ENCODE results near the gene FCMR.

FCMR gene

DNA sequence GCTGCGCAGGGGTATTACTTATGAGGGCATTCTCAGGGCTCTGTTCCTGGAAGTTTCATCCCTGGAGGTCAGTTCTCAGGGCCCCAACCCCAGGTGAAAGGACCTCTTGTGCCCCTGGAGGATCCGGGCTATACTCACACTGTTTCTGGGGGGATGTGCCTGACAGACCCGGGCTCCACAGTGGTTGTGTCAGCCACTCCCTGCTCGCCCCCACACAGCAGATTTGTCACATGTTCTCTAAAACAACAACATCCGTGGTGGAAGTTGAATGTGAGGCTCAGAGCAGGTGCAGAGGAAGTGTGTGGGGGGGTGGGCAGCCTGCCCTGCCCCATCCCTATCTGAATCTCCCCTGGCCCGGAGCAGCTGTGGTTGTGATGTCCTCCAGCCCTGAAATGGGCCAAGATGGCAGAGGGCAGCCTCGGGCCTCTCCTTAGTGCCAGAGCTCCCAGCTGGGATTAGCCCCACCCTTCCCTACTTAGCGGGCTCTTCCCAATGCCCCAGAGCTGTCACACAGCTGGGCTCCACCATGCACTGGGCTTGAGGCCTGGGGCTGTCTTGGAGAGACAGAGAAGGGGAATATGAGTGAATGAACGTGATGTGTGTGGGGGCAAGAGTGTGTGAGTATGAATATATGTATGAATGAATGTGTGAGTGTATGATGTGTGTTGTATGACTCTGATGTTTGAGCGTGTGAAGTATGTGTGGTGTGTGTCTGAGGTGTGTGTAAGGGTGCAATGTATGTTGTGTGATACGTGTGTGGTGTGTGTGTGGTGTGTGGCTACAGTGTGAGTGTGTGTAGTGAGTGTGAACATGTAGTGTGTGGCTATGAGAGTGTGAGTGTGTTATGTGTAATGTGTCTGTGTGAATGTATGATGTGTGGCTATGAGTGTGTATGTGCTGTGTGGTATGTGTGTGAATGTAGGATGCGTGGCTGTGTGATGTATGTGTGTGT lies 1.5 kb upstream of the FCMR start:
- DNase-seq = peak in 2 of 3 donors; percentile 48 to 49

DNA sequence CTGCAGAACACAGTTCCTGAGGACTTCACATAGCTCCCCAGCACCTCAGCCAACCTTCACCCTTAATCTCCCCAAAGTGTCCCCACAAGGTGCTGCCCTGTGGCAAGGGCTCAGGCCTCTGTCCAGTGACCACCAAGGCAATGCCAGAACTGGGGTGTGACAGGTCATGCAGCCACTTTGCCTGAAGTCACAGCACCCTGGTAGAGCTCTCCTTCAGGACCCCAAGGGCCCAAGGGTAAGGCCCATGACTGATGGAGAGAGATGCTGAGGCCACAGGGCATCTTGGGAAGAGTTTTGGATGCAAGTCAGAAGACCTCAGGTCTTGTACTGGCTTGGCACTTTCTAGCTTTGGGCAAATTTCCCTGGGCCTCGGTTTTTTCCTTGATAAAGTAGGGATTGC lies 783 bp upstream of the FCMR start:
- no peak for DNase-seq

DNA sequence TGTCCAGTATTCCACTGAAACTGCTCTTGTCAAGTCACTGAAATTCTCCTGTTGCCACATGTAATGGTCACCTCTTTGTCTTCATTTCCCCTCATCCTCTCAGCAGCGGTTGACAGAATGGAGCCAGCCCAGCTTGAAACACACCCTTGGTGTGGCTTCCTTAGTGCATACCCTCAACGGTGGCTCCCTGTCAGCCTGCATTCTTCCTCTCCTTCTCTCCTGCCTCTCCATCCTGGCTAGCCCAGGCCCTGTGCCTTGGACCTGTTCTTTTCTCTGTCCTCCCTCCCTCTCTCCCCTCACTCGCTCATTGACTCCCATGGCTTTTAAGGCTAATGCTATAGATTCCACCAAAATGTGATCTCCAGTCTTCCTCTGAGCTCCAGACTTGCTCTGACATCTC lies 3.7 kb downstream of the FCMR start:
- no peak for DNase-seq

DNA sequence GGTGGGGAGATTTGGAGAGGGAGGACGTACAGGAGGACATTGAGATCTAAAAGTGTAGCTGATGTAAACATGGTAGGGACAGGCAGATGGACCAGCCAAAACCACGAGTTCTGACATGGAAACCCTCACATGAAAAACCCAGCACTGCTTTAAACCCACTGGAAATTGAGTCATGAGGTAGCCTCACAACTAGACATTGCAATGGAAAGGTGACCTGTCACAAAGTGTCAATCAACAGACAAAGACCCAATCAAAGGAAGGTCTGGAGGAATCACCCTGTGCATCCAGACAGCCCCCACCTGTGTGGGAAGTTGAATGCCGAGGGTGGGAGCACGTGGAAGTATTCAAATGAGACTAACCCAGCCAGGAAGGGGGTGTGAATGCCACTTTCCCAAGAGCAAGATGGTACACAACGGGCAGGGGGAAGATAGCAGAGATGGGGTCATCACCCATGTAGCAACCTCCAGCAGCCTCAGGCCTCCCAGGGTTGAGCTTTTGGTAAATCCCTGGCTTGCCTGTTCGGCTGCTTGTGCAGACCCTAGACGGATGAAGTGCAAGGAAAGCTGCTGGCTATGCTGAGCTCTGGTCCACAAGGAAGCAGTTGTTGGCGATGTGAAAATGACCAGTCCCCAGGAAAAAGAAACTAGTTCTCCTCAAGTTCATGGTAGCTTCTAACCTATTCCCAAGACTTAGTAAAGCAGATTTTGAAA lies 5.6 kb downstream of the FCMR start:
- no peak for DNase-seq

DNA sequence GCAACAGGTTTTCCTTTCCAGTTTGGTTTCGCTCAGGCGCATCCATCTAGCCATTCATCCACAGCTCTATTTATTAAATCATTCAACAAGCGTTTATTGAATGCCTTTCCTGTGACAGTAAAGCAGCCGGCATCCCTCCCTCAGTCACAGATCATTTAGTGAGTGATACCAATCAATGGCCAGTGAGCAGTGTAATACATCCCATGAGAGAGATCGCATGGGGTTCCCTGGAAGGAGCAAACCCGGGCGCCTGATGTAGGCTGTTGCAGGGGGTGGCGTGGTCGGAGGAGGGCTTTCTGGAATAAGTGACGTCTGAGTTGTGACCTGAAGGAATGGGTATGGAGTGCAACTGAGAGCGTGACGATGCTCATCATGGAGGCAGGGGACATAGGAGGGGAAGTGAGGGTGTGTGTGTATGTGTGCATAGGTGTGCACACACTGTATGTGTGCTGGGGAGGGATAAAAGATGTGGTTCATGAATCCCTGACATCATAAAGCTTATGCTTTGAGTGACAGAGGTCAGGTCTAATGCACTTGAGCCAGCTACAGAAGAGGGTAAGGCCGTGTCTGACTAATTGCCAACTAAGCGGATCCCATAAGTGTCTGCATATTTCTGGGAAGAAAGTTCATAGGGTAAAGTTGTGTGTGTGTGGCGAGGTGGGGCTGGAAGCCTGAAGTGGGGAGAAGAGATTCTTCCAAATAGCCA lies 6.6 kb downstream of the FCMR start:
- DNase-seq = no peak

DNA sequence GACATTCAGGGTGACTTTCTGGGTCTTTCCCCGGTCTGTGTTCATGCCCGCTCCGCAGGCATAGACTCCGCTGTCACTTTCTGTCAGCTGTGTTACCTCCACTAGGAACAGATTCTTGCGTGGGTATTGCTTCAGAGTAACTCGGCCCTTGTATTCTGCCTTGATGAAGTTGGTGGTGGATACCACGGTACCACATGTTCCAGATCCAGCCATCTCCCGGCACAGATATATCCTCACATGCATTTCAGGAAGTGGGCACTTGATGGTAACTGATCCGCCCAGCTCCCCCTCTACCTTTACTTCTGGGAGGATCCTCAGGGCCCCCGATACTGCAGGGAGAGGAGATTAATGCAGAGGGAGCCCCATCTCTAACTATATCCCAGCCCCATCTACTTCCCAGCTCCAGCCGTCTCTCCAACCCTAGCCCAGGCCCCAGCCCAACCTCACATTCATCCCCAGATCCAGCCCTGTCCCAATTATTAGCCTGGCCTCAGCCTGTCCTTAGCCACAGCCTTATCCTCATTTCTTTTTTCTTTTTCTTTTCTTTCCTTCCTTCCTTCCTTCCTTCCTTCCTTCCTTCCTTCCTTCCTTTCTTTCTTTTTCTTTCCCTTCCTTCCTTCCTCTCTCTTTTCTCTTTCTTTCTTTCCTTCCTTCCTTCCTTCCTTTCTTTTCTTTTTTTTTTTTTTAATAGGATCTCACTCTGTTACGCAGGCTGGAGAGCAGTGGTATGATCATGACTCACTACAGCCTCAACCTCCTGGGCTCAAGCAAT lies 7.8 kb downstream of the FCMR start:
- DNase-seq = no peak

DNA sequence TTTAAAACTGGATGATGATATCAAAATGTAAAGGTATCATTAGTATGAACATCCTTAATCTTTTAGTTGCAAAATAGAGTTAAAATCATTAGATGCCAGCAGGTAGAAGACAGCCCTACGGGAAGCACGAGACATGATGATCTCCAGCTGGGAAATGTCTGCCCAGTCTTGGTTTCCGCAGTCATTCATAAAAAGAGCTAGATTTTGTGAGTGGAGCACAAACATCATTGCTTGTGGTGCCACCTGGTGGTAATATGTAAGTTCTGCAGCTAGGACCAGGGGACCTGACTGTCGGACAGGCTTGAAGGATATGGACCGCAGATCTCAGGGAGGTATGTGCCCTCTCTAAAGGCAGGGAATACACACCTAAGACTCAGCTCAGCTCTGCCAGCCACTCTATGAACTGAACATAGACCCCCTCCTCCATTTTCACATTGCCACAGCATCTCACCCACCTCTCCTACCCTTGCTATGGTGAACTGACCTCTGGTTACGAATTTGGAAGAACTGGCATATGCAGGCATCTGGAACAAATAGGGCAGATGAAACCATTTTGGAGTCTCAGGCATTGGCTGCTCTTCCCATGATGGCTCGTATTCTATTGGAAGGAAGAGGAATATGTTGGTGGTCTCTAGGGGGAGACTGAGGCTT lies 9.2 kb downstream of the FCMR start:
- peak; percentile 83 to 93 (median 90) for DNase-seq

DNA sequence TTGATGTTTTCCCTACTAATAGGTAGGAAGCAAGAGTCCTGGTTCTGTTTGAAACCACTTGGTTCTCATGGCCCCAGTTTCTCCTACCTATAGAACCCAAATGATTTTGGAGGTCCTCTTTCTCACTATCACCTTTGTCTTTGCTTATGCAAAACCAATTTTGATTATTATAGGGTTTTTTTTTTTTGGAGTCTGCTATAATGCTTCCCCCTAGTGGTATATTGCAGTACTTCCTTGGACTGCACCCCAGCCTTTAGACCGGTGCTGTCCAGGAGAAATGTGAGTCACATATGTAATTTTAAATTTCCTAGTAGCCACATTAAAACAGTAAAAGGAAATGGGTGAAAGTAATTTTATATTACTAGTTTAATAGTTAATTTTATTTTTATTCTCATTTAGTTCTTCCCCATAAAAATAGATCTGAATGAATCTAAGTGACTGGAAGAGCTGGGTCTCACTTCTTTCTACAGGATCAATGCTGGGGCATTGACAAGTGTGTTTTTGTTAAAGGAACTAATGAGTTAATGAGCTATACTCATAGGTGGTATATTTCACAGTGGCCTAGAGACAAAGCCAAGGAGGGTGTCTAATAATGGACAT lies 10.6 kb downstream of the FCMR start:
- peak; percentile 78 to 83 (median 79) for DNase-seq

DNA sequence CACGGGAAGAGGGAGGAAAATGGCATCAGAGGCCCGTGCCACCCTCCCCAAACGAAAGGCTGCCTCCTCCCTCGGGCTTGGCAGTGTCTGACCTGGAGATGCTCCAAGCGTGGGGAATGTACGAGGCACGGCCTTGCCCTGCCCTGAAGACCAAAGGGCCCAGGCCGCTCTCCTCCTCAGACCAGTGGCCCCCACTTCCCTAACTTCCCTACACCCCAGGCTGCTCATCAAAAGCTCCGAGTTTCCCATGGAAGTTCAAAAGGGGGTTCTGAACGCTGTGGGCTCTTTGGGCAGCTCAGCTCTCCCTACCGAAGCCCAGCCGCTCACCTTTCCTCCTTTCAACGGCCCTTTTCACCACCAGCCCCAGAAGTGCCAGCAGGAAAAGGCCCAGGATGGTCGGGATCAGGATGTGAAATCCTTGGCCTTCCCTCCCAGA lies 11.8 kb downstream of the FCMR start:
- no peak for DNase-seq

DNA sequence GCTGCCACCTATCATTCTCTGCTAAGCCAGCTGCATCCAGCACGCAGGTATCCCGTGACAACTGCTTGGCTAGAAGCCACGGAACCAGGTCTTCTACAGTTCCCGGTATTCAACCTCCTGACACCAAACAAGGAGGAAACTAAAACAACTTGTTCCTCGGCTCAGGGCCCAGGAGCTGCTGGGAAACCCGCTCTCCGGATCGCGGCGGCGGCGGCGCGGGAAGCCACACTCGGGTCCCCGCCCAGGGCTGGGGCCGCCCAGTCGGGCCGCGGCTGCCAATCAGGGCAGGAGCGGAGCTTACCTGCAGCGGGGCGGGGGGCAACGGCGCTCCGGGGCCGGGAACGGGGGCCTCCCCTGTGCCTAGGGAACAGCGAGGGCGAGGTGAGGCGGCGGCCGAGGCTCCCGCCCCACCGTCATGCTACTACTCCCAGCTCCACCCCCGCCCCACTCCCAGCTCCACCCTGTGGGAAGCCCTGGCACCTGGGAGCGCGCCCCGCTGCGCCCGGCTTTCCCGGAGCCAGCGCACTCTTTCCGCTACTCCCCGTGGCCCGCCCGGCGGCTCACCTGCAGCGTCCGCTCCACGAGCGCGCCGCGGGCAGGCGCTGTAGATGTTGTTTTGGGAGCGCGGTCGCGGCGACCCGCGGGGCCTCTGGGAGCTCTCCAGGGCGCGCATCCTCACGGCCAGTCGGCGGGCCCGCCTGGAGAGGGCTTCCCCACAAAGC lies 12.4 kb downstream of the FCMR start:
- DNase-seq = peak in 1 of 3 donors; percentile 52

DNA sequence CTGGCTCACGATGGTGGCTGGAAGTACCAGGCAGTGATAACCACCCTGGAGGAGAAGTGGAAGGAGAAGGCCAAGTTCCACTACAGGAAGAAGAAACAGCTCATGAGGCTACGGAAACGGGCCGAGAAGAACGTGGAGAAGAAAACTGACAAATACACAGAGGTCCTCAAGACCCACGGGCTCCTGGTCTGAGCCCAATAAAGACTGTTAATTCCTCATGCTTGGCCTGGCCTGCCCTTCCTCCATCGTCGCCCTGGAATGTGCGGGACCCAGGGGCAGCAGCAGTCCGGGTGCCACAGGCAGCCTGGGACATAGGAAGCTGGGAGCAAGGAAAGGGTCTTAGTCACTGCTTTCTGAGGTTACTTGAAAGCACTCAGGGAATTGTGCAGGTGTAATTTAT lies 13.7 kb downstream of the FCMR start:
- DNase-seq = no peak

DNA sequence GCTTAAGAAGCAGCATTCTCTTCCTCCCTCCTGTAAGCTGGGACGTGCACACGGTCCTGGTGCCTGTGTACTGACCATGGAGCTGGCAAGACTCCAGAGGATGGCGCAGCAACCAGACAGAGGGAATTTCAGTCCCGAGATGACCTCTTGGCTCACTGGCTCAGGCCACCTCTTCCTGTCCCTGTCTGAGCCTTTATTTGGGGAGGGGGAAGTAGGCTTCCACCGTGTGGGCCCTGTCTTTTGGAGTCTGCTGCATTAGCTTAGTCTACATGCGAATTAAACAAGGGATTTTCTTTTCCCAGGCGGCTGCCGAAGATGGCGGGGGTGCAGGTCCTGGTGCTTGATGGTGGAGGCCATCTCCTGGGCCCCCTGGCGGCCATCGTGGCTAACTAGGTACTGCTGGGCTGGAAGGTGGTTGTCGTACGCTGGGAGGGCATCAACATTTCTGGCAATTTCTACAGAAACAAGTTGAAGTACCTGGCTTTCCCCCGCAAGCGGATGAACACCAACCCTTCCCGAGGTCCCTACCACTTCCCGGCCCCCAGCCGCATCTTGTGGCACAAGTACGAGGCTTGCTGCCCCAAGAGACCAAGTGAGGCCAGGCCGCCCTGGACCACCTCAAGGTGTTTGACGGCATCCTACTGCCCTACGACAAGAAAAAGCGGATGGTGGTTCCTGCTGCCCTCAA lies 14.3 kb downstream of the FCMR start:
- DNase-seq = no peak

DNA sequence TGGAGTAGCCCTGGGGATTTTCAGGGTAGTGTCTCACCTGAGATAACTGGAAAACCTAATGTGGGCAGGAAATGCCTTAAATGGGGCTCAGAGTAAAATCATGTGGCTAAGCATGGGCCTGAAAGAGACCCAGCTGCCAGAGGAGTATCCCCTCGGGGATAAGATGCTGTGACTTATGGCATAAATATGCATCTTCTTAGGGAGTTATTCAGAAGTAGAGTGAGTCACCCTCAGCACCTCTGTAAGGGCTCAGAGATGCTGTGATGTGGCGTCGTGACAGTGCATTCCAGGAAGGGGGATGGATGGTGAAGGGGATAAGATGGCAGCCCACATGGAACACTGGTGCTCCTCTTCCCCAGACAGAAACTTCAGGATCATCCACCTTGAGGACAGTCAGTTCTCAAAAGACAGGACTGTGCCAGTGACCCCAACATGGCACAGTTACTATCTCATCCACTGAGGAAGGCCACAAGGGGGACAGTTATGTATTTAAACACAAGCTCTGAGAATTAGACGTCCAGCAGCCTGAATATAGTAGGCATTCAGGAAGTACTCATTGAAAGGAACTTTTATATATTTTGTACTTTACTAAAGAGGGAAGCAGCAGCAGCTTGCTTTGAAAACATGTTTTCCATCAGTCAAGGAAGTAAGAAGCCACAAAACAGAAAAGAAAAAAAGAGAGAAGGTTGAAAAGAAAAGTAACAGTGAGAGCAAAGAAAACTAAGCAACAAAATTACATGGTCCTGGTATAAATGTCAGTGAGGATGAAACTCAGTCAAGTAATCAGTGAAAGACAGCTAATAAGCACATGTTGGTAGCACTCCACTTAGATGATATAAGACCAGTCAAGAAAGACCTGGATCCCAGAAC lies 16.2 kb downstream of the FCMR start:
- no peak for DNase-seq

DNA sequence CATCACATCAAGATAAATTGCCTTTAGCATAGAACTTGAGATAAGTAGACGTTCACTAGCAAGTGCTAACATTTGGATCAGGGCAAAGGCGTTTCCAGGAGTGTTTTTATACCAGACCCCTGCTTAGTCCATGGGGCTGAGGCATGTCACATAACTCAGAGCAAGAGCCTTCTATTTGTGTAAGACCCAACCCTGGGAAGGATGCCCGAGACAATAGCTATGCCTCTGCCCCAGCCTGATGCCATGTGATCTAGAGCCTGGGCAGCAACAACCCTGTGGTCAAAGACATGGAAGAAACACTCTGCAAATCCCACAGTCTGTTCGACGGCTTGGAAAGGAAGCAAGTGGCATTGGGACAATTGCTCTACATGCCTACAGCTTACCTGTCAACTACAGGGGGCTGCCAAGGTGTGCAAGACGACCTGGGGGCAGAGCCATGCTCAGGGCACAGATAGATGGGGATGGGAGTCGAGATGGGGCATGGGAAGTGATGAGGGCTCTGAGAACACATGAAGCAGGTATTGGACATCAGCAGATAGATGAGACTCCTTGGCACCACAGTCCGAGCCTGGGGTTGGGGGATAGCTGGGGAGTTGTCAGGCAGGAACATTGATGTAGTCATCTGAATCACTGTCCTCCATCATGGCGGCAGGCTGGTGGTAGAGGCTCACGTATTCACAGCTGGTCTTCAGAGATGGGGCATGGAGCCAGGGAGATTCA lies 17.2 kb downstream of the FCMR start:
- no peak for DNase-seq

DNA sequence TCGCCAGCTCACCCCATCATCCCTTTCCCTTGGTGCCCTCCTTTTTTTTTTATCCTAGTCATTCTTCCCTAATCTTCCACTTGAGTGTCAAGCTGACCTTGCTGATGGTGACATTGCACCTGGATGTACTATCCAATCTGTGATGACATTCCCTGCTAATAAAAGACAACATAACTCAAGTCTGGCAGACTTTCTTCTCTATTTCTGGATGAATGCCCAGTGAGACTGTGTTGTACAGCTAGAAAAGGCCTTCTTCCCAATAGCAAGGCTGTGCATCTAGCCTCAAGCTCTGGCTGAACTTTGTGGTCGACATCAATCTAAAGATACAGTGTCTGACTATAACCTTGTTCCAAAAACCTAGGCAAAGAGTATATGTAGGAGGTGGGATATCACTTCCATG lies 18.1 kb downstream of the FCMR start:
- no peak for DNase-seq

DNA sequence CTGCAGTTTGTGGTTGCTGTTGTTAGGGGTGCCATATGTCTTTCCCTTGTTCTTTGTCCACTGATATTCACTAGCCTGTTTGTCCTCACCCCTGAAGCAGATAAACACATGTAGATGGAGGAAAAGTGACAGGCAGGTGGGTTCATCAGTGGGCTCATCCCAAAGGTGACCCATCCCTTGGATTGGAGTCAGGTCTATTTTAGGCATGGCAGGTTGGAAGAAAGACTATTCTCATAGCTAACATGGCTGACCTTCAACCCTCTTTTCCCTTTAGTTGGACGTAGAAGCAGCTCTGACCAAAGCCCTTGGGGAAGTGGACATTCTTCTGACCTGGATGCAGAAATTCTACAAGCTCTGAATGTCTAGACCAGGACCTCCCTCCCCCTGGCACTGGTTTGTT lies 19.0 kb downstream of the FCMR start:
- DNase-seq = no peak

DNA sequence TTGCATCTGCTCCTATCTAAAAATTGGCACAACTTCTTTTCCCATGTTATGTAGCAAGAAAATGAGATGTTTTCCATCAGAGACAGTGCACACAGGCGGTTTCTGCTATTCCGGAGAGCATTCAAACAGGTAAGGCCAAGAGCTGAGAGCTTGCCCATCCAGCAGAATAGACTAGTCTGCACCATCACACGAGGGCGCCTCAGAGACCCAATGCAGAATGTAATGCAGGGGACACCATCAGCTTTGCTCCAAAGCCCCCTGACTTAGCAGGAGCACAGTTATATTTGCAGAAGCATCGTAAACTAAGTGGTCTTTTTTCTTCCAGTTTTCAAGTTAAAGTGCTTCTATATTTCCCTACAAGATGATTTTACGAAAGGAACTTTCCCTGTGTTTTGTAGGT lies 19.8 kb downstream of the FCMR start:
- no peak for DNase-seq

DNA sequence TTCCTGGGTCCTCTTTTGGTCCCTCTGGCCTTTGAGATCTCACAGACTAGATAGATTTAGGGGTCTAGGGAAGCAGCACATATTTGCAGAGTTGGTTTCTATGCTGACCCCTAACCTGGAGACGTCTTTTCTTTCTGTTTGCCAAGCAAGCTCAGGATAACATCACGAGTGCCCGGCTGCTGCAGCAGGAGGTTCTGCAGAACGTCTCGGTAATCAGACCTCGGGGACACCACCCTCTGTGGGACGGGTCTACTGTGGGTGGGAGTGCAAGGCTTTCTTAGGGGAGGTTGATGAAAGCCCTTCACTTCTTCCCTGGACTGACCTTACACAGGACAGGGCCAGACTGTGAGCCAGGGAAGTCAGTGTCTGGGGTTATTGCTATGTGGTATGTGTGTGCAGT lies 21.6 kb downstream of the FCMR start:
- DNase-seq = no peak

DNA sequence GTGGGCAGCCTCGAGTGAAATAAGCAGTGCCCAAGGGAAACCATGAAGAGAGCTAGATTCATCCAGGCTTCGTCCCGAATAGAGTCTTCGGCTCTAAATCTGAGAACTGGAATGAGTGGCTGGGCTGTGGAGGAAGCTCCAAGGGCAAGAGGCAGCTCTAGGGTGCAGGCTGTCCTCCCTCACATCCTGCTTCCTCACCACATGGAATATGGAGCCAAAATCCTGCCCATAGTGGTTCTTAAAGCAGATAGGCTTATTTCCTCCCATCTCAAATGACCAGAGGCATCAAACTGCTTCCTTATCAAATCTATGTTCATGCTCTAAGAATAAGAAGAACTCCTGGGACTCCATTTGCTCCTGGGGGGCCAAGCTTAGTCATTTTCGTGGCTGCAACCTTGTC lies 22.0 kb downstream of the FCMR start:
- no peak for DNase-seq

Data from suppressor macrophage treated with lipopolysaccharide for 1 hour (primary cell).